Measurements from ENCODE around the gene TBC1D2B.
"Not testable (repeated sequence)": the region's sequence is repeated elsewhere in the genome, so short reads cannot be mapped to it uniquely, and the experiment has no call there.

Gene TBC1D2B

DNA sequence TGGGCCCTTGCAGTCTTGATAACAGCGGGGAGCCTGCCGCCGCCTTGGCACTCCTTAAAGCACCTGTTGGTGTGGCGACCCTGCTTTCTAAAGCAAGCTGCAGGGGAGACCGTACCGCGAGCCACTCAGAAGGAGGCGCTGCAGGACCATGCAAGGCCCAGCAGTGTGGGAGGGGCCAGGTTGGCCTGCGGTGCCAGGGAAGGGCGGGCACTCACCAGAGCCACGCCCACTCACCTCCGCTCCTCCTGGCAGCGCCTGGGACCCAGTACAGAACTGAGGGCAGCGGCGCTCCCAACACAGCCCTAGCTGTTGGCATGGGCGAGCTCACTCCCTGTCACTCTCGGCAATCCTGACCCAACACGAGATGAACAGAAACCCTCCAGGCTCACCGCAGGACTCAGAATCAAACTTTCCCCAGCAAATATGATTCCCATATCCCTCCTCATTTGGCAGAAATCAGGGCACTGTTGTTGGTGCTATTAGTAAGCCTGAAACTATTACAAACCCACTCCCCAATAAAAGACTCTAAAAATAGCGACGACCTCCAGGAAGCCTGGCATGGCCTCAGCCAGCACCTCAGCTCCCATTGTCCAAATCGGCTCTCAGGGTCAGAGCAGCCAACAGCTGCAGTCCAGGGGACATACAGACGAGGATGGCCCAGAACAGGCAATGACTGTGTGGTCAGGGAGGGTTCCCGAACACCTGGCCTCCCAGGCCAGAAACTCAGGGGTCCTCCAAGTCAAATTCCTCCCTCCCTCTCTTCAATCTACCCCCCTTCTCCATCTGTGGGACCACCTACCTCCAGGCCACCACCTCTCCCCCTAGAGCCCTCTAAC, 77.2 kb downstream of the TBC1D2B start:
- TF ChIP-seq CTCF (IDR thresholded peaks at IDR 0.05; ENCODE audit: insufficient read depth, low read depth, low read length, missing control alignments) = peak; percentile 70
- peak; percentile 88 for DNase-seq (ENCODE audit: low read depth)
- no peak overlapping the region for H3K4me3 ChIP-seq (ENCODE audit: low read length)

DNA sequence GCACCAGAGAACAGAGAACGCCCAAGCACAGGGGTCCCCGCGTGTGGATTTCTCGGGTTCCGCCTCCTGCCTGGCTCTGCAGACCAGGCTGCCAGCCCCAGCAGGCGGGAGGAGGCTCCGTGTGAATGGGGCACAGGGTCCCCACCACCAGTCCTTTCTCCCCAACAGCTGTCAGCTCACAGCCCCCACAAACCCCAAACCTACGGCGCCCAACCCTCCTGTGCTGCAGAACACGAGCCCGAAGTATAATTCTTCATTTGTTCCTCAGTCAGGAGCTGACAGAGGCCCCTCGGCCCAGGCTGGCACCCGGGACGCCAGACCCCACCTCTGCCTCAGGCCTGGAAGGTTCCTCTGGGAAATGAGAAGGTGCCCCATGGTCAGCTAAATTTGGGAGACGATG, 78.0 kb downstream of the TBC1D2B start:
- no peak for DNase-seq (ENCODE audit: low read depth)
- H3K4me3 ChIP-seq (ENCODE audit: low read length) = no peak overlapping the region
- TF ChIP-seq CTCF (IDR thresholded peaks at IDR 0.05; ENCODE audit: insufficient read depth, low read depth, low read length, missing control alignments) = no peak

GRCh38 chr15:77998592-77998991, 78.9 kb downstream of the TBC1D2B start:
- DNase-seq (ENCODE audit: low read depth) = no peak
- TF ChIP-seq CTCF (IDR thresholded peaks at IDR 0.05; ENCODE audit: insufficient read depth, low read depth, low read length, missing control alignments) = no peak
- no peak overlapping the region for H3K4me3 ChIP-seq (ENCODE audit: low read length)

DNA sequence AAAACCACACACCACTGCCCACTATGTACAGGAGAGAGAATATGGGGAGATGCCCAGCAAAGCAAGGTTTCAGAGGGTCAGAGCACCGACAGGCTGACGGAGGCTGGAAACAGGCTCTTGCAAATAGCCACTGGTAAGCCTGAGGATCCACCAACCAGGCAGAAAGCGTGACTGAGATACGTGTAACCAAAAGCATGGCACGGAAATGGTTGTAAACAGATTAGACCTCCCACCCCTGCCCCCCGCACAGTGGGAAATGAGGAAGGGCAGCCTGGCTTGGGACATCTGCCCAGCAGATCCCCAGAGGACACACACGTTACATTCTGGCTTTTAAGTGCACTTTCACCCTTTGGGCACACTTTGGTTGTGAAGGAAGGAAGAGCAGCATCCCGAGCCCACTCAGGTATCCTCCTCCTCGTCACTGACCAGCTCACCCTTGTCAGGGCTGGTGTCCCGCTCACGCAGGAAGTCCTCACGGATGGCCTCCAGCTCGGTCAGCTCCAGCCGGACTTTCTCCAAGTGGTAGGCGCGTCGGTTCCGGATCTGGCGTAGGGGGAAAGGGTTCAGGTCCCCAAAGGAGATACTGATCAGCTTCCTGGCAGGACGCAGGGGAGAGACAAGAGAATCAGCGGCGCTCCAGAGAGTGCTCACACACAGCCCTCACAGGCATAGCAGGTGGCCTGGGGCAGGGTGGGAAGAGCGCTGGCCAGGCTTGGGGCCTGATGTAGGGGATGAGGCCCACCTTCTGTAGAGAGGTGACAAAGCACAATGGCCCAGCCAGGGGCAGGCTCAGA, 79.6 kb downstream of the TBC1D2B start:
- H3K4me3 ChIP-seq (ENCODE audit: low read length); DNase-seq (ENCODE audit: low read depth): not testable (repeated sequence)

DNA sequence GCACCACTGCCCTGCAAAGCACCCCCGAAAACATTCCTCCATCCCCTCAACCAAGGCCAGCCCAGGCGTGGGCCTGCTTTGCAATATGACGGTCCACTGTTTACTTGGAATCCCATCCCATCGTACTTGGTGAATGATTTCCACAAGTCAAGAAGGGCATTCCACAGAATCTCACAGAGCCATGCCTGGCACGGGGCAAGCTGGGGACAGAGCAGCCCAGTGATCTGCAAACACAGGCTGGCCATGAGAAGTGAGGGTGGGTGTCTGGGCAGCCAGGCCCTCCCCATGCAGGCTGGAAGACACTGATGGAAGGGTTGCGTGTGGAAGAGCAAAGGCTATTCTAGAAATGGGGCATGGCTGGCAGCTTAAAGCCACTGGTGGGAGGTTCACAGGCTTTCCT, 80.3 kb downstream of the TBC1D2B start:
- not testable (repeated sequence) for DNase-seq (ENCODE audit: low read depth); H3K4me3 ChIP-seq (ENCODE audit: low read length)

GRCh38 chr15:77996713-77997171, 80.8 kb downstream of the TBC1D2B start:
- not testable (repeated sequence) for H3K4me3 ChIP-seq (ENCODE audit: low read length); DNase-seq (ENCODE audit: low read depth)

GRCh38 chr15:77996226-77996625, 81.3 kb downstream of the TBC1D2B start:
- not testable (repeated sequence) for H3K4me3 ChIP-seq (ENCODE audit: low read length); DNase-seq (ENCODE audit: low read depth)

DNA sequence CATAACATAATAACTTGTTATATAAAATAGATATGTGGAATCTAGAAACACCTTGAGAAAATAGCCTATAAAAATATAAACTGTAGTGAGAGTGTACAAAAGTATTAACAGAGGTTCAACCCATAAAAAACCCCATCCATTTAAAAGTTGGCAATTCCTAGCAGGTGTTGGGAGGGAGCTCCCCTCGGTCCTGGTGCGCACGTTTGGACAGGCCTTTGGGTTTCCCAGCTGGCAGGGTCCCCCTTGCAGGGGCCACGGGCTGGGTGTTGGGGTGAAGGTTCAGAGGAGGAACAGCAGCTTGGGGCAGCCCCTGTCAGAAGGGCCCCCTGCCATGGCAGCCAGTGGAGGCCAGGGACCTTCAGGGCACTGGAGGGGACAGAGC, 82.0 kb downstream of the TBC1D2B start:
- H3K4me3 ChIP-seq (ENCODE audit: low read length); DNase-seq (ENCODE audit: low read depth): not testable (repeated sequence)

- TF ChIP-seq CTCF (IDR thresholded peaks at IDR 0.05; ENCODE audit: insufficient read depth, low read depth, low read length, missing control alignments) = peak; percentile 13
- peak; percentile 90 for DNase-seq (ENCODE audit: low read depth)
- H3K4me3 ChIP-seq (ENCODE audit: low read length) = not testable (repeated sequence)
Observed at GRCh38 chr15:77994893-77995536, 82.5 kb downstream of the TBC1D2B start.

DNA sequence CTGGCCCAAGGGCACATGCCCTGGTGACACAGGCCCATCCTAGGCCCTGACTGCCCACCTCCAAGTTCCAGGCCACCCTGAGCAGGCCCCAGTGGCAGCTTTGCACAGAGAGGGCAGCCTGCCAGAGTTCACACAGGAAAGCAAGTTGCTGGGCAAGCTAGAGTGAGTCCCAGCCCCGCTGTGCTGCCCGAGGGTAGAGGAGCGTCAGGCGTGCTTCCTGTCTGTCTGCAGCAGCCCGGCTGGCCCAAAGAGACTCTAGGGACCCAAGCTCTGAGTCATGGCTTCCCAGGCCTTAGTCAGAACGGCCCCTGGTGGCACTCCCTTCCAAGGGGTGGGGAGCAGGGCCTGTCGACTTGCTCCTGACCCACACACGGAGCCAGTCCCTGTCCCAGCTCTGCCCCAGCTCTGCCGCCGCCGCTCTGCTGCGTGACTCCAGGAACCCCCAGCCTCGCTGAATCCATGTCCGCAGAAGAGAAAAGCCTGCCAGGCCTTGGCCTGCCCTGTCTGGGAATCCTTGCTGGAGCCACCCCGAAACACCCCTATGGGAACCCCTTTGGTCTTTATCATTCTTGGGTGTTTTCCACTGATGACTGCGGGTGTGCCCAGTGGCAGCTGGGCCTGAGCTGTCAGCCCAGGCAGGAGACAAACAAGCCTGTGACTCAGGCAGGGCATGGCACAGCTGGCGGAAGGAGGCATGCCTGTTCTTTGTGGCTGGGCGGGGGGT, 83.4 kb downstream of the TBC1D2B start:
- peak; percentile 99 for DNase-seq (ENCODE audit: low read depth)
- H3K4me3 ChIP-seq (ENCODE audit: low read length) = not testable (repeated sequence)
